ENCODE measurements around the gene KCNT2.

GRCh38 chr1:196637606-196638005 is 29.4 kb upstream of the KCNT2 start:
- no peak for TF ChIP-seq EZH2 (IDR thresholded peaks at IDR 0.05; ENCODE audit: borderline replicate concordance, low read length)
- TF ChIP-seq, protein P1, sequence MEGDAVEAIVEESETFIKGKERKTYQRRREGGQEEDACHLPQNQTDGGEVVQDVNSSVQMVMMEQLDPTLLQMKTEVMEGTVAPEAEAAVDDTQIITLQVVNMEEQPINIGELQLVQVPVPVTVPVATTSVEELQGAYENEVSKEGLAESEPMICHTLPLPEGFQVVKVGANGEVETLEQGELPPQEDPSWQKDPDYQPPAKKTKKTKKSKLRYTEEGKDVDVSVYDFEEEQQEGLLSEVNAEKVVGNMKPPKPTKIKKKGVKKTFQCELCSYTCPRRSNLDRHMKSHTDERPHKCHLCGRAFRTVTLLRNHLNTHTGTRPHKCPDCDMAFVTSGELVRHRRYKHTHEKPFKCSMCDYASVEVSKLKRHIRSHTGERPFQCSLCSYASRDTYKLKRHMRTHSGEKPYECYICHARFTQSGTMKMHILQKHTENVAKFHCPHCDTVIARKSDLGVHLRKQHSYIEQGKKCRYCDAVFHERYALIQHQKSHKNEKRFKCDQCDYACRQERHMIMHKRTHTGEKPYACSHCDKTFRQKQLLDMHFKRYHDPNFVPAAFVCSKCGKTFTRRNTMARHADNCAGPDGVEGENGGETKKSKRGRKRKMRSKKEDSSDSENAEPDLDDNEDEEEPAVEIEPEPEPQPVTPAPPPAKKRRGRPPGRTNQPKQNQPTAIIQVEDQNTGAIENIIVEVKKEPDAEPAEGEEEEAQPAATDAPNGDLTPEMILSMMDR (conservative IDR thresholded peaks at IDR 0.05 in 1 of 2, IDR thresholded peaks at IDR 0.05 in 1 of 2; ENCODE audit: extremely low read depth in 1 of 2, insufficient read depth in 1 of 2, low read depth in 1 of 2, low read length in 2 of 2): no peak
